ENCODE measurements around the gene RAB40B. TPM values are rescaled to one million over a fixed set of nuclear protein-coding genes. Genes with fewer than 3 reads are reported as not detected.

The RAB40B gene
- total RNA-seq, 4 donors from 2014 or later: 19.0 to 52.7 (median 24.4) TPM

GRCh38 chr17:82631544-82631943 is 67.0 kb downstream of the RAB40B start:
- DNase-seq: no peak
- in situ Hi-C loops (cut with MboI; ENCODE audit: low sequenced_read_pairs in 4 of 4) (no loop called here), intact Hi-C loops (cut with DNase I; ENCODE audit: low total_unique reads) (no loop called here)
- no peak for ATAC-seq
- H3K9me3 ChIP-seq: no peaks in the 10 kb centered on the region
- H3K27me3 ChIP-seq: no peaks in the 10 kb centered on the region
- H3K36me3 ChIP-seq: peaks cover 0 to 35% of the 10 kb centered on the region in 2 donors
- H3K27ac ChIP-seq: no peak overlapping the region
- peaks cover 0 to 3% of the 10 kb centered on the region in 2 donors for H3K4me1 ChIP-seq
- no peak overlapping the region for H3K4me3 ChIP-seq
- TF ChIP-seq POLR2A (IDR thresholded peaks at IDR 0.05): no peak
- no peak for TF ChIP-seq CTCF (IDR thresholded peaks at IDR 0.05 in 4 of 5, conservative IDR thresholded peaks at IDR 0.05 in 1 of 5)

GRCh38 chr17:82630212-82630611 is 68.3 kb downstream of the RAB40B start:
- Histone ChIP-seq H3K4me3 (no peak overlapping the region), H3K36me3 (peaks cover 0 to 41% of the 10 kb centered on the region in 2 donors), H3K9me3 (no peaks in the 10 kb centered on the region), H3K27me3 (no peaks in the 10 kb centered on the region), H3K4me1 (peaks cover 0 to 3% of the 10 kb centered on the region in 2 donors), H3K27ac (no peak overlapping the region)
- ATAC-seq: no peak
- TF ChIP-seq POLR2A (IDR thresholded peaks at IDR 0.05): no peak
- no peak for TF ChIP-seq CTCF (IDR thresholded peaks at IDR 0.05 in 4 of 5, conservative IDR thresholded peaks at IDR 0.05 in 1 of 5)
- in situ Hi-C loops (cut with MboI; ENCODE audit: low sequenced_read_pairs in 4 of 4) (no loop called here), intact Hi-C loops (cut with DNase I; ENCODE audit: low total_unique reads) (no loop called here)
- DNase-seq: no peak

GRCh38 chr17:82629748-82630147 is 68.8 kb downstream of the RAB40B start:
- no peaks in the 10 kb centered on the region for H3K9me3 ChIP-seq
- intact Hi-C loops (cut with DNase I; ENCODE audit: low total_unique reads) (no loop called here), in situ Hi-C loops (cut with MboI; ENCODE audit: low sequenced_read_pairs in 4 of 4) (no loop called here)
- no peak for ATAC-seq
- DNase-seq: no peak
- H3K4me1 ChIP-seq: peaks cover 0 to 3% of the 10 kb centered on the region in 2 donors
- no peaks in the 10 kb centered on the region for H3K27me3 ChIP-seq
- TF ChIP-seq CTCF (IDR thresholded peaks at IDR 0.05 in 4 of 5, conservative IDR thresholded peaks at IDR 0.05 in 1 of 5) (no peak), POLR2A (IDR thresholded peaks at IDR 0.05) (no peak)
- peaks cover 0 to 45% of the 10 kb centered on the region in 2 donors for H3K36me3 ChIP-seq
- no peak overlapping the region for H3K4me3 ChIP-seq
- H3K27ac ChIP-seq: no peak overlapping the region

- peaks cover 0 to 49% of the 10 kb centered on the region in 2 donors for H3K36me3 ChIP-seq
- no peak for TF ChIP-seq POLR2A (IDR thresholded peaks at IDR 0.05)
- TF ChIP-seq CTCF (IDR thresholded peaks at IDR 0.05 in 4 of 5, conservative IDR thresholded peaks at IDR 0.05 in 1 of 5): no peak
- no peaks in the 10 kb centered on the region for H3K27me3 ChIP-seq
- no peak for DNase-seq
- no peaks in the 10 kb centered on the region for H3K9me3 ChIP-seq
- peaks cover 0 to 3% of the 10 kb centered on the region in 2 donors for H3K4me1 ChIP-seq
- in situ Hi-C loops (cut with MboI; ENCODE audit: low sequenced_read_pairs in 4 of 4): no loop called here
- no peak for ATAC-seq
- H3K4me3 ChIP-seq: no peak overlapping the region
- H3K27ac ChIP-seq: no peak overlapping the region
- intact Hi-C loops (cut with DNase I; ENCODE audit: low total_unique reads): no loop called here
Observed at GRCh38 chr17:82627405-82627804, 71.1 kb downstream of the RAB40B start.

- no peak for DNase-seq
- Histone ChIP-seq H3K4me1 (no peaks in the 10 kb centered on the region), H3K36me3 (peaks cover 0 to 79% of the 10 kb centered on the region in 2 donors), H3K9me3 (no peaks in the 10 kb centered on the region), H3K27me3 (no peaks in the 10 kb centered on the region), H3K27ac (no peak overlapping the region), H3K4me3 (no peak overlapping the region)
- no peak for ATAC-seq
- TF ChIP-seq POLR2A (IDR thresholded peaks at IDR 0.05): no peak
- TF ChIP-seq CTCF (IDR thresholded peaks at IDR 0.05 in 4 of 5, conservative IDR thresholded peaks at IDR 0.05 in 1 of 5): no peak
- in situ Hi-C loops (cut with MboI; ENCODE audit: low sequenced_read_pairs in 4 of 4): no loop called here
- intact Hi-C loops (cut with DNase I; ENCODE audit: low total_unique reads): no loop called here
Observed at GRCh38 chr17:82623707-82624106, 74.8 kb downstream of the RAB40B start.

All from gastrocnemius medialis (tissue), 4 donors.